ENCODE measurements around the gene NDOR1.

Gene NDOR1

DNA sequence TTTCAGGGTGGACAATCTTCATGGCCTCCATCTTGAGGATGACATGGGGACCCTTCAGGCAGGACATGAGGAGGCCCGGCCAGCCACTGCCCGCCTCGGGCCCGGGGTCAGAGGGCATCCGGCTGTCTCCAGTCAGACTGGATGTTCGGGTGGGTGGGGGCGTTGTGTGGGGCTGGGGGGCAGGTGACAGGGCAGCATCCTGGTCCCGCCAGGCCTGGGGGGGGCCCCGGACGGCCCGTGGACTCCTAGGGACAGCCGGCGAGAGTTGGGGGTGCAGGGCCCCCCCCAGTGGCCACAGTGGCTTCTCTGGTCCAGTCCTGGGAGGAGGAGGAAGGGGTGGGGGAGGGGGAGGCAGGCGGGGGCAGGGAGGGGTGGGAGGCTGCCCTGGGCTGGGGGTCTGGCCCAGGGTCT, 15.6 kb downstream of the NDOR1 start:
- CTCF ChIA-PET = no interaction called here
- TF ChIP-seq, protein P1, sequence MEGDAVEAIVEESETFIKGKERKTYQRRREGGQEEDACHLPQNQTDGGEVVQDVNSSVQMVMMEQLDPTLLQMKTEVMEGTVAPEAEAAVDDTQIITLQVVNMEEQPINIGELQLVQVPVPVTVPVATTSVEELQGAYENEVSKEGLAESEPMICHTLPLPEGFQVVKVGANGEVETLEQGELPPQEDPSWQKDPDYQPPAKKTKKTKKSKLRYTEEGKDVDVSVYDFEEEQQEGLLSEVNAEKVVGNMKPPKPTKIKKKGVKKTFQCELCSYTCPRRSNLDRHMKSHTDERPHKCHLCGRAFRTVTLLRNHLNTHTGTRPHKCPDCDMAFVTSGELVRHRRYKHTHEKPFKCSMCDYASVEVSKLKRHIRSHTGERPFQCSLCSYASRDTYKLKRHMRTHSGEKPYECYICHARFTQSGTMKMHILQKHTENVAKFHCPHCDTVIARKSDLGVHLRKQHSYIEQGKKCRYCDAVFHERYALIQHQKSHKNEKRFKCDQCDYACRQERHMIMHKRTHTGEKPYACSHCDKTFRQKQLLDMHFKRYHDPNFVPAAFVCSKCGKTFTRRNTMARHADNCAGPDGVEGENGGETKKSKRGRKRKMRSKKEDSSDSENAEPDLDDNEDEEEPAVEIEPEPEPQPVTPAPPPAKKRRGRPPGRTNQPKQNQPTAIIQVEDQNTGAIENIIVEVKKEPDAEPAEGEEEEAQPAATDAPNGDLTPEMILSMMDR (conservative IDR thresholded peaks at IDR 0.05; ENCODE audit: low read depth) = no peak
- H3K27ac ChIP-seq = no peak overlapping the region; the same call in 1 of the 2 replicates
- DNase-seq (ENCODE audit: low spot score) = no peak
- POLR2A ChIA-PET (ENCODE audit: low non-redundant PET) = interaction anchor here (0.6 to 0.7 kb wide), 2 partner anchors 23 to 194 kb away, joined by 3 to 4 read pairs; no protein-coding TSS in a partner anchor

DNA sequence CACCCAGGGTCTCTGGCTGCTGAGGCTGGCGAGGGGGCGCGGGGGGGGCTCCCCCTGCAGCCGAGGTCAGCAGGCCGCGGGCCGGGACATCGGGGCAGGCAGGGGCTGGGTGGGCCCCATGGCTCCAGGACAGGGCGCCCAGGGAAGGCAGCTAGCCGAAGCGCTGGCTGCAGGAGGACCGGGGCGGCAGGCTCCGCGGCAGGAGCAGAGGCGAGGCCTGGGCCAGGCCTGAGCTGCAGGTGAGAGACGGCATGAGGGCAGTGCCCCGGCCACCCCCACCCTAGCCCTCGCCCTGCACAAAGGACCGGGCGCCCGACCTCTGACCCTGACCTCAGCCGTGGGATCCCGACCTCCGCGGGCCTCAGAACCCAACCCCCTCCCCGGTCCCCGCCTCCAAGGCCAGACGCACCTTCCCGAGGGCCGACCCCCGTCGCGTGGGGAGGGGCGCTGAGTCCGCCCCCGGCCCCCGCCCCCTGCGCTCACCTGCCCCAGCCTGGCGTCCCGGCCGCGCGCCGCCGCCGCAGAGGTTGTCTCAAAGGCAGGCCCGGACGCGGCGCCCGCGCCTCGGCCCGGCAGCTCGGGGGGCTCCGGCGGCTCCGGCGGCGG, 16.1 kb downstream of the NDOR1 start:
- POLR2A ChIA-PET (ENCODE audit: low non-redundant PET) = interaction anchor here (0.6 to 0.7 kb wide), 3 partner anchors 21 to 193 kb away, joined by 3 to 5 read pairs (median 3); partner anchors contain the start of gene SSNA1
- DNase-seq (ENCODE audit: low spot score) = no peak
- peak overlapping the region; percentile 95 for H3K27ac ChIP-seq
- TF ChIP-seq, protein P1 (conservative IDR thresholded peaks at IDR 0.05; ENCODE audit: low read depth) = no peak
- CTCF ChIA-PET = interaction anchor here (2.1 kb wide), 1 partner anchor 15 kb away, joined by 16 read pairs; no protein-coding TSS in a partner anchor

DNA sequence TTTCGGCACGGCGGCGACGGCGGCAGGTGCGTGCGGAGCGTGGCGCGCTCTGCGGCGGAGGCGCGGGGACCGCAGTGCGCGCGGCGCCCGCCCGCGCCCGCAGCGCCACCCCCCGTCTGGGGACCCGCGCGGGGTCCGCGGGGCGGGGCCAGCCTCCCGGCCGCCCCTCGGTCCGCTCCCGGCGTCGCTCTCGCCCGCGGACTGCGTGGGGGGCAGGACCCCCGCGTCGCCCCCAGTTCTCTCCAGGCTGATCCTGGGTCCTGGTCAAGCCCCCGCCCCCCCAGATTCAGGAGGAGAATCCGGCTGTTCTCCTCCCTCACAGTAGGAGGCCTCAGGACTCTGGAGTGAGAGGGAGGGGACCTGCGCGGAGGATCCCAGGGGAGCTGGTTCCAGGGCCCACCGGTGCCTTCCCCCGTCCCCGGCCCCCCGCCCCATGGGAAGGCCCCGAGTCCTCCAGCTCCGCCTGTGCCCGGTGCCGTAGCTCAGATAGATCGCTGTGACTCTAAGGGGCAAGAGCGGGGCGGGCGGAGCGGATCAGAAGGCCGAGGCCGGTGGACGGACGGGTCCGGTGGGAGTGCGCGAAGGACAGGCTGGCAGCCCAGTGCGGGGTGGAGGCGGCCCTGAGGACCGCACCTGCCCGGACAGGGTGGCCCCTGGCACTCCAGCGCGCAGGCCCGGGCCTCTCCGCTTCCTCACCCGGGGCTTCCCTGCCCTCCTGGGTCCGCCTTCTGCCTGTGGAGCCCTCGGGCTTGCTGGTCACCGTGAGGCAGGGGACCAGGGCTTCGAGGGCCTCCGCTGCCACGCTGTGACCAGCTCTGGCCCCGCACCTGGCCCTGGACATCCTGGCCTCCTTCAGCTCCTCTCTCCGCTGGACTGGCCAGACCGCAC, 16.9 kb downstream of the NDOR1 start, which contains the start of gene RNF208:
TSS of gene RNF208 (minus strand) at position 51 of the 888 bp plus-strand sequence. CDS start 1,028 bp downstream, outside the sequence.
- H3K27ac ChIP-seq = peak within 1 kb of the TSS; percentile 95
- CTCF ChIA-PET = interaction anchor here (0.6 to 2.1 kb wide), 4 partner anchors 14 to 93 kb away, joined by 3 to 16 read pairs (median 4); partner anchors contain the start of genes NDOR1, SSNA1 and TMEM203
- no peak for DNase-seq (ENCODE audit: low spot score)
- TF ChIP-seq, protein P1 (conservative IDR thresholded peaks at IDR 0.05; ENCODE audit: low read depth) = no peak
- POLR2A ChIA-PET (ENCODE audit: low non-redundant PET) = interaction anchor here (0.5 to 1.5 kb wide), 7 partner anchors 15 to 152 kb away, joined by 3 to 7 read pairs (median 3); partner anchors contain the start of gene SSNA1

DNA sequence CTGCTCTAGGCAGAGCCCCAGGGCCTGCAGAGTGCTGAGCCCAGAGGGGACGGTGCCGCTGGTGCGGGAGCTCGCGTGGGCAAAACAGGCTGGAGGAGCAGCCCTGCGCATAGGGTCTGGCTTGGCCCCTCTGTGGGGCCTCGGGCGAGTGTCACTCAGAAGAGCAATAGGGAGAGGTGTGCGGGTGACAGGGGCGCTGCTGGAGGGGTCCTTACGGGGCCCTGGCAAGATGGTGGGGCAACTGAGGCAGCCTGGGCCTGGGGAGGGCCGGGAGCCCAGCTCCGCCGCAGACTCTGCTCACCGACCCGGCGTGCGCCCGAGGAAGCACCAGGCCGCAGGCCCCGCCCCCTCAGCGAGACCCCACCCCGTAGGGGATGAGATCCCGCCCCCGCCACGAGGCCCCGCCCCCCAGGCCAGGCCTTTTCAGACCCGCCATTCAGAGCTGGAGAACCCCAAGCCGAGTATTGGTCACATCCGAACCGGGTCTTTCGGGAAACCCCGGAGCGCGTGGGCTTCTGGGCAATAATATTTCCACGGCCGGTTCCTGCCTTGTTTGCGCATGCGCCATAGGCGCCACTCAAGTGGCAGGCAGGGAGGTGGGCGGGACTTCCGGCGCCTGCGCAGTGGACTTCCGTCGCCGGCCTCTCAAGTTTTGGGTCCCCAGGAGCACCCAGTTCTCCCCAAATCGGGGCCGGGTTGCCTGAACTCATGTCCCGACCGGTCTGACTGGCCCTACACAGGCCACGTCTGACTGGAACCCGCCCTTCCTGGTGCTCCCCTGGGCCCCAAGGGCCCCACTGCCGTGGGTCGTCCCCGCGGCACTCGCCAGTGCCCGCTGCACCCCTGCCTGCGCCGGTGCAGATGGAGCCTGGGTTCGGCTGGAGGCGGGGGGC, 17.8 kb downstream of the NDOR1 start:
- peak; percentile 99 for DNase-seq (ENCODE audit: low spot score)
- ChIA-PET POLR2A (ENCODE audit: low non-redundant PET) (interaction anchor here (0.6 to 1.5 kb wide), 8 partner anchors 14 to 223 kb away, joined by 3 to 7 read pairs (median 4); no protein-coding TSS in a partner anchor), CTCF (interaction anchor here (0.5 to 2.1 kb wide), 7 partner anchors 9 to 94 kb away, joined by 3 to 16 read pairs (median 4); partner anchors contain the start of genes NDOR1, SSNA1 and TMEM203)
- peak overlapping the region; percentile 95 for H3K27ac ChIP-seq
- TF ChIP-seq, protein P1 (conservative IDR thresholded peaks at IDR 0.05; ENCODE audit: low read depth) = no peak

DNA sequence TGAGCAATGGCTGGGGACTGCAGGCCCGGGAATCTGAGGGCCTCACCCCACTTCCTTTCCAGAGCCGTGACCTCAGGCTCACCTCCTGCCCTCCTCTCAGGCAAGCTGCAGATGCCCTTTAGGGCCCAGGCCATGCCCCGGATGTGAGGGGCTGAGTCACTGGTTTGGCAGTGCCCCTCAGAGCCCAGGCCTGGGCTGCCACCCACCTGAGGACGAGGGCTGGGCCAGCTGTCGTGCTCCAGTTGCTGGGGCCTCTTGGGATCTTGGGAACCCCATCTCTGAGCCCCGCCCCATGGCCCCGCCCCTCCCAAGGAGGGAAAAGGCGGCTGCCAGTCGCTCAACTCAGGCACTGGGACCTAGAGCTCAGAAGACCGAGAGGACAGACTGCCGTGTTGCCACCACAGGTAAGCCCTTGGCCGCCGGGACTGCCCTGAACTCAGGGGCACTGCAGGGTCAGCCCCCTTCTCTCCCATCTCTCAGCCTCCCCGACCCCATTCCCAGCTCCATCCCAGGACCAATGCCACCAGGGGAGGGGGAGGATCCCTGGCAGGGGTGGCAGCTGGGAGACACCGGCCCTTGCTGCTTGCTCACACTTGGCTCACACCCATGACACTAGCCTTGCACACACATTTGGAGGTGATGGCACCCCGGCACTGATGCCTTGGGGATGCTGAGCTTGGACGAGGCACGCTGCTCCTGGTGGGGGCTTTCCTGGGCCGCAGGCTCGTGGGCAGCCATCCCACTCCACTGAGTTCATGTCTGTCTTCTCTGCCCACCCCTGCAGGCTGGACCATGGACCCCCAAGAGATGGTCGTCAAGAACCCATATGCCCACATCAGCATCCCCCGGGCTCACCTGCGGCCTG, 19.6 kb downstream of the NDOR1 start, which contains the start of gene CYSRT1:
TSS of gene CYSRT1 (plus strand) at position 345 of the 865 bp plus-strand sequence. CDS start at position 793, 448 bp downstream.
- ChIA-PET POLR2A (ENCODE audit: low non-redundant PET) (interaction anchor here (0.6 to 1.3 kb wide), 4 partner anchors 14 to 198 kb away, joined by 3 to 5 read pairs (median 4); partner anchors contain the start of genes ANAPC2, EXD3, NOXA1 and SSNA1), CTCF (interaction anchor here (0.6 to 1.7 kb wide), 7 partner anchors 11 to 458 kb away, joined by 3 to 5 read pairs (median 4); no protein-coding TSS in a partner anchor)
- TF ChIP-seq, protein P1 (conservative IDR thresholded peaks at IDR 0.05; ENCODE audit: low read depth) = no peak
- DNase-seq (ENCODE audit: low spot score) = peak; percentile 70
- H3K27ac ChIP-seq = peak within 1 kb of the TSS; percentile 95
